Activated naive CD4-positive, alpha-beta T cell treated with anti-CD3 and anti-CD28 coated beads, Interleukin-2, amount 10 ng/mL, durations not matched to agents 5 hours and 36 hours (primary cell): ENCODE data around the gene PON2. TPM values are rescaled to one million over a fixed set of nuclear protein-coding genes. Genes with fewer than 3 reads are reported as not detected.

Experiments used
- total RNA-seq, 2 experiments: library from RNA; stranded (reverse); gene quantifications; one replicate each; pipeline ENCODE4 v1.2.3, GENCODE V29; 2021

The PON2 gene
- 1 to 10 TPM; 1.6 to 1.8 TPM for total RNA-seq

DNA sequence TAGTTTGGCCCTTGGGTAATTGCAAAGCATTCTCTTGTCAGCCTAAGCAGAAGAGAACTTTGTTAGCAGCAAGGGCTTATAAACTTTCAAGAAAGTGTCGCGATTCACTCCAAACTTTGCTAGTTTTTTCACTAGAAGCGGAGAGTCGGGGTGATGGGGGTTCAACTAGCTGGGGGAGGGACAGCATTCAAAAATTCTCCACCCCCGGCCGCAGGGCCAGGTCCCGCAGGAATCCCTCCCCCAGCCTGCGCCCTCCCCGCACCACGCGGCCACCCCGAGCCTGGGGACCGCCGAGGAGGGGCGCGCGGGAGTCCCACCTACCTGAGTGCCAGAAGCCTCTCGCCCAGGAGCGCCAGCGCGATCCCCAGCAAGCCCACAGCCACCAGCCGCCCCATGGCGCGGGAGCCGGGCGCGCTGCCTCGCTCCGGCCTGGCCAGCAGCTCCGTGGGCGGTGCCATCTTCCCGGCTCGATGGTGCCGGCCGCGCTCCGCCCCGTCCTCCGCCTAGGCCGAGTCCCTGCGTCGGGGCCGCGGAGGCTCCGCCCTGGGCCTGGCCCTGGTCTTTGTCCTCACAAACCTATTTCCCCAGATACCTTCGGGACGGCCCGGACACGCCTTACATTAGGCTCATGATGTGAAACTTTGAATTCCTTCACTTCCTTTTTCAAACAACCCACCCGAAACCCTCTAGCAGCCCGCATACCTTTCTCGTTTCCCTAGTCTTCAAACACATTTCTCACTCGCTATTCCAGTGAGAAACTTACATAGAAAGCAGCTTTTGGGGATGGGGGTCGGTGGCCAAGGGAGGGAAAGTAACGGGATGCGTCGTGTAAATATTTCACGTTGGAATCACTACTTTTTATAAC is at the start of gene PON2:
Gene PON2, minus strand, starts transcription at position 472 of the 865 bp plus-strand sequence. Its CDS starts 77 bp downstream, at position 395.

DNA sequence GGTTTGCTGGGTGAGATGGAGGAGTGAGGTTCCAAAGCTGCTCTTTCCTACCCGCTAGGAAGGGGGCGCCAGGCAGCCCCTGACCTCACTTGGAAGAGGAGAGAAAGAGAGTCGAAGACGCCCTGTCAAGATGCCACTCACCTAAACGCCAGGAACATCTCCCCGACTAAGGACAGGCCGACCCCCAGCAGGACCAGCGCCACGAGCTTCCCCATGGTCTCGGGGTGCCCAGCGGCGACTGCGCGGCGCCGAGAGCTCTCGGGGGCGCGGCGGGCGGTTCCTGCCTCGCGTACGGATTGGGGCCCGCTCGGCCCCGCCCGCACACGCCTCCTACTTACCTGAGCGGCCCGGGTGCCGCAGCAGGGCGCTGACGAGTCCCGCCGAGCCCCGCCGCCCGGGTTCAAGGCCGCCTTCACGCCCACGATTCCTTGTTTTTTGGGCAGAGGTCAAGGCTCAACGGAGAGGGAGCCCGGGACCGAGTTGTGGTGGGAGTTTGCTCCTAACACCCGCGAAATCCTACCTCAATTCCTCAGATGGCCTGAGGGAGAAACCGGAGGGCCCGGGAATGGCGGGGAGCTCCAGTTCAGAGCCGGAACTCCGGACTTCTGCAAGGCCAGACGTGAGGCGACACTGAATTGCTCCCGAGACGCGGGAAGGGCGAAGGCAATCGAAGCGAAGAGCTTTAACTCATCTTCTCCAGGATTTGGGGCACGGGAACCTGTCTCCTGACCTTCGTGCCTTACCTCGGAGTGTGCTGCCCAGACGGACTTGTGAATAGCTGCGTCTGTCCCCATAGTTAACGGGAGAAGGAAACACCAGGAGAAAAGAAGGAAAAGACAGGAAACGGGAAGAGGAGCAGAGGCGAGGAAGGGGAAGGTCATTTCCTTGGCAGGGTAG is 38.4 kb downstream of the PON2 start, which contains the start of gene PON3:
Gene PON3, minus strand, starts transcription at position 240 of the 897 bp plus-strand sequence. Its CDS starts 25 bp downstream, at position 215.

Other genes starting within 250 kb of the PON2 start
- gene PON1, start 110.5 kb downstream of the PON2 start, total RNA-seq: not detected
- gene PON3, start 38.7 kb downstream of the PON2 start, total RNA-seq: not detected
- not detected for gene ASB4, start 50.9 kb upstream of the PON2 start, total RNA-seq
- not detected for gene PDK4, start 161.5 kb upstream of the PON2 start, total RNA-seq